HepG2 (cell line): ENCODE data around the gene STIM2. TPM values are rescaled to one million over a fixed set of nuclear protein-coding genes. Genes with fewer than 3 reads are reported as not detected.

ENCODE experiments used
- ATAC-seq: fragments of 200-7000 bp; cut with Tn5 transposase; 3 replicates; pipeline ENCODE4 v1.9.1; 2020; ENCODE audit warnings: mild to moderate bottlenecking, moderate library complexity
- BruUV-seq: library from RNA; stranded (reverse); fragments of 400-500 nt; replicated peaks from 2 replicates; lab custom pipeline; 2021; lab: Mats Ljungman, UMichigan
- CTCF ChIA-PET: fragments of 300-600 bp; formaldehyde crosslinking; extraction: SDS; loops from one replicate; lab custom pipeline; 2021; ENCODE audit warnings: low total read pairs, inconsistent platforms, low intra/inter-chr PET ratio; lab: Yijun Ruan, JAX
- POLR2A ChIA-PET: fragments of 350-600 bp; sonication (Branson Sonifier 250); formaldehyde crosslinking; loops from one replicate; lab custom pipeline; 2020; ENCODE audit warnings: antibody characterized with exemption, inconsistent platforms; lab: Yijun Ruan, JAX
- DNase-seq: peaks from one replicate; pipeline ENCODE4 v3.0.0-alpha.2; 2015; ENCODE audit warnings: low spot score
- FAIRE-seq: peaks from 3 replicates; lab custom pipeline; 2011; peaks lifted over from hg19 to GRCh38; lab: Jason Lieb, UNC
- H2AFZ ChIP-seq: one replicate; pipeline ENCODE4 v1.6.1; 2011; ENCODE audit warnings: low read length, inconsistent platforms
- H3K27ac ChIP-seq: fragments of 300-600 bp; 3 replicates; pipeline ENCODE4 v1.8.0; 2011; ENCODE audit warnings: mixed run types, mild to moderate bottlenecking, mixed read lengths, low read length, inconsistent platforms; ENCODE audit not compliant: insufficient read depth; ENCODE audit errors: extremely low read length
- H3K27me3 ChIP-seq, 2 experiments: fragments of 200-600 bp in 1 of 2; 2 replicates in 1 of 2; 3 replicates in 1 of 2; pipeline versions ENCODE4 v1.6.0 to v1.8.0; 2011; ENCODE audit warnings: low read length in 2 of 2, mild to moderate bottlenecking in 2 of 2, moderate library complexity in 2 of 2, inconsistent platforms in 1 of 2; ENCODE audit not compliant: insufficient read depth in 2 of 2, control insufficient read depth in 1 of 2
- H3K36me3 ChIP-seq, 2 experiments: fragments of 200-600 bp in 1 of 2; replicated peaks in 1 of 2; 2 replicates in 1 of 2; 3 replicates in 1 of 2; pipeline versions ENCODE4 v1.5.1 to v1.8.0; 2011; ENCODE audit warnings: low read length in 2 of 2, inconsistent platforms in 1 of 2; ENCODE audit not compliant: insufficient read depth in 2 of 2, control insufficient read depth in 1 of 2
- H3K4me1 ChIP-seq: 2 replicates; pipeline ENCODE4 v1.5.1; 2012; ENCODE audit warnings: low read length, inconsistent platforms; ENCODE audit not compliant: insufficient read depth
- H3K4me2 ChIP-seq: 2 replicates; pipeline ENCODE4 v1.6.0; 2011; ENCODE audit warnings: low read depth, low read length, inconsistent platforms
- H3K4me3 ChIP-seq, 3 experiments: fragments of 200-600 bp in 1 of 3; sonication (generic), shearing (Covaris generic) in 1 of 3; replicated peaks in 1 of 3; 2 replicates each; pipeline ENCODE4 v1.5.1; 2011 to 2016; ENCODE audit warnings: low read length in 3 of 3, inconsistent platforms in 2 of 3, low read depth in 2 of 3, mild to moderate bottlenecking in 2 of 3, control low read depth in 1 of 3, mixed read lengths in 1 of 3; ENCODE audit not compliant: insufficient read depth in 1 of 3
- H3K79me2 ChIP-seq: one replicate; pipeline ENCODE4 v1.6.1; 2011; ENCODE audit warnings: low read length, inconsistent platforms; ENCODE audit not compliant: insufficient read depth
- H3K9ac ChIP-seq: 2 replicates; pipeline ENCODE4 v1.6.0; 2011; ENCODE audit warnings: mild to moderate bottlenecking, low read depth, low read length, inconsistent platforms; ENCODE audit not compliant: insufficient read depth
- H3K9me3 ChIP-seq: 2 replicates; pipeline ENCODE4 v1.5.1; 2012; ENCODE audit warnings: mild to moderate bottlenecking, low read length
- H4K20me1 ChIP-seq: 2 replicates; pipeline ENCODE4 v1.6.0; 2011; ENCODE audit warnings: inconsistent platforms, mild to moderate bottlenecking, low read length, moderate library complexity; ENCODE audit not compliant: insufficient read depth
- CBX2 ChIP-seq, 2 experiments: fragments of 200-600 bp in 1 of 2; sonication (generic); formaldehyde crosslinking in 1 of 2; IDR thresholded peaks; 2 replicates each; pipeline versions ENCODE4 v1.7.0 to v1.8.1; 2018 to 2022; ENCODE audit warnings: low read depth in 2 of 2, low read length in 1 of 2, mild to moderate bottlenecking in 1 of 2, missing genetic modification reagents in 1 of 2
- CCAR2 ChIP-seq: fragments of 200-400 bp; formaldehyde crosslinking; optimal IDR thresholded peaks from 2 replicates; pipeline ENCODE3; 2018; ENCODE audit warnings: low read depth, mild to moderate bottlenecking, low read length, moderate library complexity
- NR2F2 ChIP-seq: IDR thresholded peaks from 2 replicates; pipeline ENCODE4 v1.6.1; 2012; ENCODE audit warnings: low read depth, inconsistent platforms, borderline replicate concordance
- POGZ ChIP-seq: sonication (generic); formaldehyde crosslinking; IDR thresholded peaks from 2 replicates; pipeline ENCODE4 v1.4.0; 2020; ENCODE audit warnings: mild to moderate bottlenecking, missing genetic modification reagents
- PTBP1 ChIP-seq: fragments of 200-400 bp; formaldehyde crosslinking; IDR thresholded peaks from 2 replicates; pipeline ENCODE4 v1.6.1; 2018; ENCODE audit warnings: low read length, low read depth; ENCODE audit not compliant: poor library complexity, severe bottlenecking
- SATB2 ChIP-seq: sonication (generic); formaldehyde crosslinking; IDR thresholded peaks from 2 replicates; pipeline ENCODE4 v1.5.0; 2020; ENCODE audit warnings: missing genetic modification reagents
- SRSF9 ChIP-seq: fragments of 200-400 bp; formaldehyde crosslinking; IDR thresholded peaks from 2 replicates; pipeline ENCODE4 v1.6.1; 2018; ENCODE audit warnings: borderline replicate concordance, mild to moderate bottlenecking, low read depth, low read length; ENCODE audit not compliant: insufficient read depth, poor library complexity, severe bottlenecking
- TBX2 ChIP-seq: sonication (generic); formaldehyde crosslinking; IDR thresholded peaks from 2 replicates; pipeline ENCODE4 v1.5.0; 2020; ENCODE audit warnings: missing genetic modification reagents, mild to moderate bottlenecking, borderline replicate concordance
- TCF12 ChIP-seq, 2 experiments: fragments of 450-650 bp in 1 of 2; sonication (generic) in 1 of 2; formaldehyde crosslinking in 1 of 2; IDR thresholded peaks; 2 replicates each; pipeline versions ENCODE4 v1.6.1 to v1.8.0; 2017 to 2022; ENCODE audit warnings: antibody characterized with exemption in 1 of 2, mild to moderate bottlenecking in 1 of 2, missing genetic modification reagents in 1 of 2, moderate library complexity in 1 of 2
- TOE1 ChIP-seq: sonication (generic); formaldehyde crosslinking; IDR thresholded peaks from 2 replicates; pipeline ENCODE4 v1.4.0; 2020; ENCODE audit warnings: mild to moderate bottlenecking, missing genetic modification reagents
- ZNF460 ChIP-seq: sonication (generic); formaldehyde crosslinking; IDR thresholded peaks from 2 replicates; pipeline ENCODE4 v1.5.1; 2020; ENCODE audit warnings: missing genetic modification reagents, mild to moderate bottlenecking, borderline replicate concordance
- ZNF557 ChIP-seq: sonication (generic); formaldehyde crosslinking; IDR thresholded peaks from 2 replicates; pipeline ENCODE4 v1.4.0; 2020; ENCODE audit warnings: missing genetic modification reagents
- ZNF746 ChIP-seq: sonication (generic); formaldehyde crosslinking; IDR thresholded peaks from 2 replicates; pipeline ENCODE4 v1.8.0; 2022; ENCODE audit warnings: mild to moderate bottlenecking, missing genetic modification reagents
- WGBS: methylation state at CpG from one replicate; pipeline ENCODE4 v1.1.6; 2017; ENCODE audit warnings: low lambda C conversion rate; 5-methylcytosine and 5-hydroxymethylcytosine counted together
- in situ Hi-C: cut with HindIII; loops from 2 replicates; pipeline ENCODE4 v1.10.0; 2017; ENCODE audit warnings: low pct_unique_long_range_greater_than_20kb; ENCODE audit not compliant: extremely low pct_ligation_motif_present
- intact Hi-C: fragments of 100-400 bp; cut with micrococcal nuclease; formaldehyde crosslinking; loops from one replicate; pipeline ENCODE4 v1.10.0; 2022; ENCODE audit not compliant: unreplicated experiment
- polyA plus RNA-seq, 8 experiments: library from polyadenylated mRNA; depleted of rRNA in 3 of 8; stranded (reverse) in 7 of 8; unstranded in 1 of 8; fragments of >200 nt; fragmentation: Illumina TruSeq in 4 of 8; extraction: Trizol in 4 of 8; gene quantifications; 2 replicates each; pipeline versions ENCODE4 v1.2.1 to v1.2.3, GENCODE V29; 2011 to 2016; ENCODE audit warnings: low read depth in 4 of 8, missing spikeins in 1 of 8, mixed read lengths in 1 of 8; ENCODE audit not compliant: insufficient read depth in 1 of 8
- total RNA-seq, 5 experiments: library from RNA; depleted of rRNA; stranded (reverse); fragments of >200 nt; fragmentation: Illumina TruSeq; extraction: Trizol; gene quantifications; 2 replicates each; pipeline ENCODE4 v1.2.3, GENCODE V29; 2016; ENCODE audit warnings: low read depth in 1 of 5
- TF ChIP-seq, protein P1 (sequence below): sonication (generic); formaldehyde crosslinking; IDR thresholded peaks from 2 replicates; pipeline ENCODE4 v1.4.0; 2020; ENCODE audit warnings: missing genetic modification reagents
- TF ChIP-seq, protein P2 (sequence below): sonication (generic); formaldehyde crosslinking; IDR thresholded peaks from 2 replicates; pipeline ENCODE4 v1.8.0; 2022; ENCODE audit warnings: mild to moderate bottlenecking, missing genetic modification reagents, borderline replicate concordance
- TF ChIP-seq, protein P3 (sequence below): fragments of 450-650 bp; IDR thresholded peaks from 2 replicates; pipeline ENCODE4 v1.6.1; 2016

The STIM2 gene
- total and polyA plus RNA-seq, 2 of the 13 experiments (the other 11 are each of a cell fraction or from before 2014, with no cell fraction given): 19.3 to 19.4 TPM

DNA sequence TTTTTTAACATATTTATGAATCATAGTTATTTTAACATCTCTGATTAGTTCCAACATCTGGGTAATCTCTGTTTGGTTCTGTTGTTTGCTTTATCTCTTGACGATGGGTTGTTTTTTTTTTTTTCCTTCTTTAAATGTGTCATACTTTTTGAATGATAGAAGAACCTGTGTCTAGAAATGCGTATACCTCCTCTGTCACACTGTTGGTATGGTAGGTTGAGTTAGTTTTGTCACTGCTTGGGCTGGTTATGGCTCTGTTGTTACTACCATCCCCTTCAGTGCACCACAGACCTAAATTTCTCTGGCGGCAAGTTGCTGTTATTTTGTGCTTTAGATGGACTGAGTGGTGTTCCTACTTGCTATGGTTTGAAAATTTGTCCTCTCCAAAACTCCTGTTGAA, 16.8 kb downstream of the STIM2 start:
- WGBS: 99% methylated on average over 3 of the region's 3 CpGs
- intact Hi-C loops (no loop called here), in situ Hi-C loops (no loop called here)
- ATAC-seq (no peak), FAIRE-seq (no peak), DNase-seq (no peak)
- H3K79me2 ChIP-seq: peaks cover 9% of the 10 kb centered on the region
- no peak overlapping the region for H3K27ac ChIP-seq
- no peaks in the 10 kb centered on the region for H3K36me3 ChIP-seq
- H3K4me1 ChIP-seq: no peaks in the 10 kb centered on the region
- no TSS peak for BruUV-seq
- no peak overlapping the region for H3K4me3 ChIP-seq
- CTCF ChIA-PET: no interaction called here
- H4K20me1 ChIP-seq: no peaks in the 10 kb centered on the region
- no peak overlapping the region for H3K4me2 ChIP-seq
- POLR2A ChIA-PET: no interaction called here
- H2AFZ ChIP-seq: no peak overlapping the region
- no peaks in the 10 kb centered on the region for H3K27me3 ChIP-seq
- no peaks in the 10 kb centered on the region for H3K9me3 ChIP-seq
- H3K9ac ChIP-seq: no peak overlapping the region
- TF ChIP-seq TCF12 (IDR thresholded peaks at IDR 0.05) (no peak), TCF12 (CRISPR knock-in tag; IDR thresholded peaks at IDR 0.05) (no peak), CCAR2 (no peak), ZNF557 (no peak), ZNF460 (CRISPR knock-in tag) (no peak), POGZ (CRISPR knock-in tag) (no peak), TOE1 (CRISPR knock-in tag) (no peak), ZNF746 (CRISPR knock-in tag) (no peak), NR2F2 (no peak), PTBP1 (no peak), CBX2 (IDR thresholded peaks at IDR 0.05; ENCODE audit: low read depth, low read length) (no peak), CBX2 (CRISPR knock-in tag; IDR thresholded peaks at IDR 0.05; ENCODE audit: low read depth) (no peak), SRSF9 (no peak), TBX2 (no peak), SATB2 (CRISPR knock-in tag) (no peak)
- TF ChIP-seq, protein P1, sequence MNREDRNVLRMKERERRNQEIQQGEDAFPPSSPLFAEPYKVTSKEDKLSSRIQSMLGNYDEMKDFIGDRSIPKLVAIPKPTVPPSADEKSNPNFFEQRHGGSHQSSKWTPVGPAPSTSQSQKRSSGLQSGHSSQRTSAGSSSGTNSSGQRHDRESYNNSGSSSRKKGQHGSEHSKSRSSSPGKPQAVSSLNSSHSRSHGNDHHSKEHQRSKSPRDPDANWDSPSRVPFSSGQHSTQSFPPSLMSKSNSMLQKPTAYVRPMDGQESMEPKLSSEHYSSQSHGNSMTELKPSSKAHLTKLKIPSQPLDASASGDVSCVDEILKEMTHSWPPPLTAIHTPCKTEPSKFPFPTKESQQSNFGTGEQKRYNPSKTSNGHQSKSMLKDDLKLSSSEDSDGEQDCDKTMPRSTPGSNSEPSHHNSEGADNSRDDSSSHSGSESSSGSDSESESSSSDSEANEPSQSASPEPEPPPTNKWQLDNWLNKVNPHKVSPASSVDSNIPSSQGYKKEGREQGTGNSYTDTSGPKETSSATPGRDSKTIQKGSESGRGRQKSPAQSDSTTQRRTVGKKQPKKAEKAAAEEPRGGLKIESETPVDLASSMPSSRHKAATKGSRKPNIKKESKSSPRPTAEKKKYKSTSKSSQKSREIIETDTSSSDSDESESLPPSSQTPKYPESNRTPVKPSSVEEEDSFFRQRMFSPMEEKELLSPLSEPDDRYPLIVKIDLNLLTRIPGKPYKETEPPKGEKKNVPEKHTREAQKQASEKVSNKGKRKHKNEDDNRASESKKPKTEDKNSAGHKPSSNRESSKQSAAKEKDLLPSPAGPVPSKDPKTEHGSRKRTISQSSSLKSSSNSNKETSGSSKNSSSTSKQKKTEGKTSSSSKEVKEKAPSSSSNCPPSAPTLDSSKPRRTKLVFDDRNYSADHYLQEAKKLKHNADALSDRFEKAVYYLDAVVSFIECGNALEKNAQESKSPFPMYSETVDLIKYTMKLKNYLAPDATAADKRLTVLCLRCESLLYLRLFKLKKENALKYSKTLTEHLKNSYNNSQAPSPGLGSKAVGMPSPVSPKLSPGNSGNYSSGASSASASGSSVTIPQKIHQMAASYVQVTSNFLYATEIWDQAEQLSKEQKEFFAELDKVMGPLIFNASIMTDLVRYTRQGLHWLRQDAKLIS (CRISPR knock-in tag): no peak
- TF ChIP-seq, protein P2, sequence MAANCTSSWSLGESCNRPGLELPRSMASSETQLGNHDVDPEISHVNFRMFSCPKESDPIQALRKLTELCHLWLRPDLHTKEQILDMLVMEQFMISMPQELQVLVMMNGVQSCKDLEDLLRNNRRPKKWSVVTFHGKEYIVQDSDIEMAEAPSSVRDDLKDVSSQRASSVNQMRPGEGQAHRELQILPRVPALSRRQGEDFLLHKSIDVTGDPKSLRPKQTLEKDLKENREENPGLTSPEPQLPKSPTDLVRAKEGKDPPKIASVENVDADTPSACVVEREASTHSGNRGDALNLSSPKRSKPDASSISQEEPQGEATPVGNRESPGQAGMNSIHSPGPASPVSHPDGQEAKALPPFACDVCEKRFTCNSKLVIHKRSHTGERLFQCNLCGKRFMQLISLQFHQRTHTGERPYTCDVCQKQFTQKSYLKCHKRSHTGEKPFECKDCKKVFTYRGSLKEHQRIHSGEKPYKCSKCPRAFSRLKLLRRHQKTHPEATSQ (CRISPR knock-in tag): no peak
- TF ChIP-seq, protein P3, sequence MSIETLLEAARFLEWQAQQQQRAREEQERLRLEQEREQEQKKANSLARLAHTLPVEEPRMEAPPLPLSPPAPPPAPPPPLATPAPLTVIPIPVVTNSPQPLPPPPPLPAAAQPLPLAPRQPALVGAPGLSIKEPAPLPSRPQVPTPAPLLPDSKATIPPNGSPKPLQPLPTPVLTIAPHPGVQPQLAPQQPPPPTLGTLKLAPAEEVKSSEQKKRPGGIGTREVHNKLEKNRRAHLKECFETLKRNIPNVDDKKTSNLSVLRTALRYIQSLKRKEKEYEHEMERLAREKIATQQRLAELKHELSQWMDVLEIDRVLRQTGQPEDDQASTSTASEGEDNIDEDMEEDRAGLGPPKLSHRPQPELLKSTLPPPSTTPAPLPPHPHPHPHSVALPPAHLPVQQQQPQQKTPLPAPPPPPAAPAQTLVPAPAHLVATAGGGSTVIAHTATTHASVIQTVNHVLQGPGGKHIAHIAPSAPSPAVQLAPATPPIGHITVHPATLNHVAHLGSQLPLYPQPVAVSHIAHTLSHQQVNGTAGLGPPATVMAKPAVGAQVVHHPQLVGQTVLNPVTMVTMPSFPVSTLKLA: no peak
